ENCODE results near the gene SPDYE6. TPM values are rescaled to one million over a fixed set of nuclear protein-coding genes. Genes with fewer than 3 reads are reported as not detected.

SPDYE6 gene
- total RNA-seq, 4 donors from 2014 or later = not detected

DNA sequence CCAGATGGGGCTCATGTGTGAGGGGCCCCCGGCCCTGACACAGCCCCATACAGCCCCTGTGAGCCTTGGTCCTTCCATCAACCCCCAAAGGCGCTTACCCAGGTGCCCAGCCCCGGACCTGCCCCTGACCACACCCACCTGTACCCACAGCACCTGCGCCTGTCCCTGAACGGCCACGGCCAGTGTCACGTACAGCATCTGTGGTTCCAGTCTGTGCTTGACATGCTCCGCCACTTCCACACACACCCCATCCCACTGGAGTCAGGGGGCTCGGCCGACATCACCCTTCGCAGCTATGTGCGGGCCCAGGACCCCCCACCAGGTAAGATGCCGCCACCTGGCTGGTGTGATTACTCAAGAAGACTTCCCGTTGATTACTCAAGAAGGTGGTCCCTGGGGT, 36.1 kb downstream of the SPDYE6 start:
- intact Hi-C loops (cut with DNase I; ENCODE audit: low total_unique reads) = no loop called here
- H3K4me3 ChIP-seq (ENCODE audit: low read depth, poor library complexity, severe bottlenecking) = no peak overlapping the region
- TF ChIP-seq POLR2A (IDR thresholded peaks at IDR 0.05) = no peak
- TF ChIP-seq, protein P1, sequence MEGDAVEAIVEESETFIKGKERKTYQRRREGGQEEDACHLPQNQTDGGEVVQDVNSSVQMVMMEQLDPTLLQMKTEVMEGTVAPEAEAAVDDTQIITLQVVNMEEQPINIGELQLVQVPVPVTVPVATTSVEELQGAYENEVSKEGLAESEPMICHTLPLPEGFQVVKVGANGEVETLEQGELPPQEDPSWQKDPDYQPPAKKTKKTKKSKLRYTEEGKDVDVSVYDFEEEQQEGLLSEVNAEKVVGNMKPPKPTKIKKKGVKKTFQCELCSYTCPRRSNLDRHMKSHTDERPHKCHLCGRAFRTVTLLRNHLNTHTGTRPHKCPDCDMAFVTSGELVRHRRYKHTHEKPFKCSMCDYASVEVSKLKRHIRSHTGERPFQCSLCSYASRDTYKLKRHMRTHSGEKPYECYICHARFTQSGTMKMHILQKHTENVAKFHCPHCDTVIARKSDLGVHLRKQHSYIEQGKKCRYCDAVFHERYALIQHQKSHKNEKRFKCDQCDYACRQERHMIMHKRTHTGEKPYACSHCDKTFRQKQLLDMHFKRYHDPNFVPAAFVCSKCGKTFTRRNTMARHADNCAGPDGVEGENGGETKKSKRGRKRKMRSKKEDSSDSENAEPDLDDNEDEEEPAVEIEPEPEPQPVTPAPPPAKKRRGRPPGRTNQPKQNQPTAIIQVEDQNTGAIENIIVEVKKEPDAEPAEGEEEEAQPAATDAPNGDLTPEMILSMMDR (IDR thresholded peaks at IDR 0.05) = no peak
- WGBS, 2 donors = 96 to 97% methylated on average over 14 of the region's 14 CpGs
- DNase-seq (ENCODE audit: low spot score in 2 of 2) = no peak

DNA sequence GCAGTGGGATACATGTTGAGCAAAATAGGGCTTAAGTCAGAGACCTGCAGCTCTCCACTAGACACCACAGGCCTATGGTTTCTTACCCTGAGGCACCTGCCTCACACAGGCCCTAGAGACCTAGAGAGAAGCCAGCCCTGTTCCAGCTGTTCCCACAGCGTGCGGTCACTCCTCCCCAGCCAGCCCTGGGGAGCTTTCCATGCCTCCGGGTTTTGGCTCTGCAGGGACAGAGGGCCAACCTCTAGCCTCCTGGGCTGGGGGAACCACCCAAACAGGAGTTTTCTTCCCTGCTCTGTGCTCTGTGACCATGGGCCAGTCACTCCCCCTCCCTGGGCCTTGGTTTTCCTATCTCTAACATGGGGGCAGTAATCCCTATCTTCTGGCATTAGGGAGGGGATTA, 36.6 kb downstream of the SPDYE6 start:
- WGBS, 2 donors = 76 to 77% methylated on average over 3 of the region's 3 CpGs
- intact Hi-C loops (cut with DNase I; ENCODE audit: low total_unique reads) = no loop called here
- no peak for DNase-seq (ENCODE audit: low spot score in 2 of 2)
- no peak for TF ChIP-seq POLR2A (IDR thresholded peaks at IDR 0.05)
- TF ChIP-seq, protein P1 (IDR thresholded peaks at IDR 0.05) = no peak
- no peak overlapping the region for H3K4me3 ChIP-seq (ENCODE audit: low read depth, poor library complexity, severe bottlenecking)

DNA sequence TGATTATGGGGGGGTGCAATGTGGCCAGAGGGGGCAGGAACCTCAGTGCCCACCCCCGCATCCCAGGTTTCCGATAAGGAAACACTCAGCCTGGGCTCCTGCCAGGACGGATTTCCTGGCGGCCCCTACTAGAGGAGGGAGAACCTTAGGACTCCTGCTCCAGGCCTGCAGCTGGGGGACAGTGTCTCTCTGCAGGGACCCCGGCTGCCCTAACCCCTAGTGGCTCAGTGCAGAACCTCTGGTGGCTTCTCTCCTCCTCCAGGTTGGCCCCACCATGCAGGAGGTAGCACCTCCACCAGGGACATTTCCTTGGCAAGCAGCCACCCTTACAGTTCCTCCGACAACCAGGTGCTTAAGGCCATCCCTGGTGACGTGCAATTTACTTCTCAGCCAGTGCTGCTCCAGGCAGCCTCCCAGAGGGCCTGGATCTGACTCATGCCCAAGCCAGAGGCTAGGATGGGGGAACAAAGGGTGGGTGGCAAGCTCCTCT, 37.7 kb downstream of the SPDYE6 start:
- DNase-seq (ENCODE audit: low spot score in 2 of 2) = no peak
- 72 to 74% methylated on average over 6 to 7 of the region's 7 CpGs for WGBS, 2 donors
- no peak overlapping the region for H3K4me3 ChIP-seq (ENCODE audit: low read depth, poor library complexity, severe bottlenecking)
- intact Hi-C loops (cut with DNase I; ENCODE audit: low total_unique reads) = no loop called here
- no peak for TF ChIP-seq POLR2A (IDR thresholded peaks at IDR 0.05)
- TF ChIP-seq, protein P1 (IDR thresholded peaks at IDR 0.05) = no peak

DNA sequence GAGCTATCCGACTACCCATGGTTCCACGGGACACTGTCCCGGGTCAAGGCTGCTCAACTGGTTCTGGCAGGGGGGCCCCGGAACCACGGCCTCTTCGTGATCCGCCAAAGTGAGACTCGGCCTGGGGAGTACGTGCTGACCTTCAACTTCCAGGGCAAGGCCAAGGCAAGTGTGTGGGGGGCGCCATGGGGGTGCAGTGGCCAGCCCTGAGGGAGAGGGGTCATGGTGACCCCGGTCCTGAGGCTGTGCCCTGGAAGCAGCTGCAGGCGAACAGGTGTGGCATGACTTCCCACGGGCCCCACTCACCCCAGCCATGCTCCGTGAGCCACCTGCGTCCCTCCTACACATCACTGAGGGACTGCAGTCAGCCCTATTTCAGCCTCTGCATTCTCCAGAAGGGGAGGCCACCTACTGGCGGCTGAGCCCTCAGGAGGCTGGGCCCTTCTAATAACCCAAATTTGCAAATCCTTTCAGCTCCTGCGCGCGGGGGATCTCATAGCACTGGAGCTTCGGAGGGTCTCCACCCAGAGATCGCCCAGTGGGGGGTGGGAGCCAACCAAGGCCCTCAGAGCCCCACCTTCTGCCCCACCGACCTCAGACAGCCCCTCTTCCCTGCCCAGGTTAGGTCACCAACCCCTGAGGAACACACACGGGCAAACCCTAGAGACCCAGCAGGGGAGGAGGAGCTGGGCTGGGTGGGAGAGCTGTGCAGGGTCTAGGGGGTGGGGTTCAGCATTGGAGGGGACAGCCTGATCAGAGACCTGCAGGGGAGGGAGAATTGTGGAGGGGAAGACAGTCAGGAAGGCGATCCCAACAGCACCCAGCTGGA, 38.8 kb downstream of the SPDYE6 start:
- intact Hi-C loops (cut with DNase I; ENCODE audit: low total_unique reads) = no loop called here
- DNase-seq (ENCODE audit: low spot score in 2 of 2) = no peak
- no peak for TF ChIP-seq POLR2A (IDR thresholded peaks at IDR 0.05)
- TF ChIP-seq, protein P1 (IDR thresholded peaks at IDR 0.05) = no peak
- no peak overlapping the region for H3K4me3 ChIP-seq (ENCODE audit: low read depth, poor library complexity, severe bottlenecking)
- 85% methylated on average over 20 to 21 of the region's 24 CpGs for WGBS, 2 donors

DNA sequence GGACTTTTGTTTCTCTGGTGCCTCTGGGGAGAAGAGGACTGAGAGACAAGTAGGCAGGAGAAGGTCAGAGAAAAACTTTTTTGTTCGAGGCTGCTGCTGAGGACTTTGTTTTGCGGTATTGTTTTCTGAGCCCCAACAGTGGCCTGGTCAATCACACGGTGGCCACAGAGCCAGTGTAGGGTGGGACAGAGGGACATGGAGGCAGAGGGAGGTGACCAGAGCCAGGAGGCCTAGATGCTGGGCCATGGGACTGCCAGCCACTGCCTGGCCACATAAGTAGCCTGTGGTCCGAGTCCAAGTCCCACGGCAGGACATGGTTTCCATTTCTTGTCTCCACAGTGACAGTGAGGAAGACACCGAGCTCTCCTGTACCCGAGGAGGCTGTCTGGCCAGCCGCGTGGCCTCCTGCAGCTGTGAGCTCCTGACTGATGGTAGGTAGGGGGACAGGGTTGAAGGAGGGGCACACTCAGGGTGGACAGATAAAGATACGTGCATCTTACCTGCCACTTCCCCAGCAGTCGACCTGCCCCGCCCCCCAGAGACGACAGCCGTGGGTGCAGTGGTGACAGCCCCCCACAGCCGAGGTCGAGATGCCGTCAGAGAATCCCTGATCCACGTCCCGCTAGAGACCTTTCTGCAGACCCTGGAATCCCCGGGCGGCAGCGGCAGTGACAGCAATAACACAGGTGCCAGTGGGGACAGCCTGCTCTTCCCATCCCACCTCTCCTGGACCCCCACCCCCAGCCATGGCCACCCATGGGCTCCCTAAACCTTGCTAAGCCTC, 42.1 kb downstream of the SPDYE6 start:
- intact Hi-C loops (cut with DNase I; ENCODE audit: low total_unique reads) = no loop called here
- DNase-seq (ENCODE audit: low spot score in 2 of 2) = no peak
- TF ChIP-seq POLR2A (IDR thresholded peaks at IDR 0.05) = no peak
- TF ChIP-seq, protein P1 (IDR thresholded peaks at IDR 0.05) = no peak
- 91 to 92% methylated on average over 21 to 22 of the region's 22 CpGs for WGBS, 2 donors
- H3K4me3 ChIP-seq (ENCODE audit: low read depth, poor library complexity, severe bottlenecking) = no peak overlapping the region
